Duodenal mucosa (tissue), 2 donors: ENCODE measurements around the gene TTLL13.

ENCODE experiments used
- H3K27ac ChIP-seq: one replicate; pipeline ENCODE4 v1.7.0; 2013; ENCODE audit warnings: low read depth, low read length
- H3K27me3 ChIP-seq, 2 donors: one replicate each; pipeline ENCODE4 v1.7.0; 2013; ENCODE audit warnings: low read length in 2 of 2, control low read depth in 1 of 2; ENCODE audit not compliant: insufficient read depth in 2 of 2, control insufficient read depth in 1 of 2
- H3K36me3 ChIP-seq, 2 donors: one replicate each; pipeline ENCODE4 v1.7.0; 2013; ENCODE audit warnings: low read length in 2 of 2, control low read depth in 1 of 2; ENCODE audit not compliant: insufficient read depth in 2 of 2, control insufficient read depth in 1 of 2
- H3K4me1 ChIP-seq, 2 donors: one replicate each; pipeline ENCODE4 v1.7.0; 2013; ENCODE audit warnings: low read length in 2 of 2, control low read depth in 1 of 2; ENCODE audit not compliant: insufficient read depth in 2 of 2, control insufficient read depth in 1 of 2
- H3K4me3 ChIP-seq, 2 donors: one replicate each; pipeline ENCODE4 v1.7.0; 2013; ENCODE audit warnings: low read length in 2 of 2, low read depth in 1 of 2
- H3K9ac ChIP-seq, 2 donors: one replicate each; pipeline ENCODE4 v1.7.0; 2013; ENCODE audit warnings: low read length in 2 of 2, low read depth in 1 of 2
- H3K9me3 ChIP-seq, 2 donors: one replicate each; pipeline ENCODE4 v1.7.0; 2013; ENCODE audit warnings: low read length in 2 of 2, control low read depth in 1 of 2; ENCODE audit not compliant: control insufficient read depth in 1 of 2

The TTLL13 gene

GRCh38 chr15:90227336-90227735 lies 22.0 kb upstream of the TTLL13 start:
- no peak overlapping the region for H3K27ac ChIP-seq
- H3K9me3 ChIP-seq, result no peaks in the 10 kb centered on the region
- peaks cover 33% of the 10 kb centered on the region in 2 donors for H3K4me1 ChIP-seq

GRCh38 chr15:90227816-90228772 lies 21.3 kb upstream of the TTLL13 start:
- peaks cover 66 to 77% of the 10 kb centered on the region in 2 donors for H3K36me3 ChIP-seq
- H3K27ac ChIP-seq, result no peak overlapping the region
- H3K4me3 ChIP-seq, result no peak overlapping the region
- H3K9me3 ChIP-seq, result no peaks in the 10 kb centered on the region
- H3K9ac ChIP-seq, result no peak overlapping the region
- no peaks in the 10 kb centered on the region for H3K27me3 ChIP-seq
- H3K4me1 ChIP-seq, result peaks cover 34 to 41% of the 10 kb centered on the region in 2 donors

More at GRCh38 chr15:90227336-90227735, 22.0 kb upstream of the TTLL13 start:
- no peak overlapping the region for H3K9ac ChIP-seq
- H3K27me3 ChIP-seq, result no peaks in the 10 kb centered on the region
- H3K36me3 ChIP-seq, result peaks cover 69 to 85% of the 10 kb centered on the region in 2 donors
- H3K4me3 ChIP-seq, result no peak overlapping the region

GRCh38 chr15:90228960-90229359 lies 20.4 kb upstream of the TTLL13 start:
- H3K36me3 ChIP-seq, result peaks cover 58 to 69% of the 10 kb centered on the region in 2 donors

GRCh38 chr15:90230071-90230494 lies 19.3 kb upstream of the TTLL13 start:
- Histone ChIP-seq H3K4me1 (peaks cover 40 to 50% of the 10 kb centered on the region in 2 donors), H3K36me3 (peaks cover 47 to 57% of the 10 kb centered on the region in 2 donors), H3K9me3 (no peaks in the 10 kb centered on the region), H3K27me3 (no peaks in the 10 kb centered on the region), H3K4me3 (peak overlapping the region in 1 of 2 donors; percentile 20), H3K27ac (peak overlapping the region; percentile 70), H3K9ac (peak overlapping the region; percentile 49 to 58)

More at GRCh38 chr15:90228960-90229359, 20.4 kb upstream of the TTLL13 start:
- Histone ChIP-seq H3K27me3 (no peaks in the 10 kb centered on the region), H3K4me3 (no peak overlapping the region), H3K27ac (no peak overlapping the region), H3K9ac (no peak overlapping the region), H3K9me3 (no peaks in the 10 kb centered on the region), H3K4me1 (peaks cover 34 to 41% of the 10 kb centered on the region in 2 donors)

- H3K9me3 ChIP-seq, result no peaks in the 10 kb centered on the region
- peaks cover 43 to 52% of the 10 kb centered on the region in 2 donors for H3K36me3 ChIP-seq
- peak overlapping the region; percentile 20 to 36 for H3K4me3 ChIP-seq
- H3K9ac ChIP-seq, result peak overlapping the region; percentile 49 to 58
- no peaks in the 10 kb centered on the region for H3K27me3 ChIP-seq
- H3K4me1 ChIP-seq, result peaks cover 41 to 51% of the 10 kb centered on the region in 2 donors
- peak overlapping the region; percentile 70 for H3K27ac ChIP-seq
Observed at GRCh38 chr15:90230610-90231009, 18.7 kb upstream of the TTLL13 start.

- peaks cover 41 to 51% of the 10 kb centered on the region in 2 donors for H3K4me1 ChIP-seq
- peaks cover 40 to 51% of the 10 kb centered on the region in 2 donors for H3K36me3 ChIP-seq
- no peaks in the 10 kb centered on the region for H3K27me3 ChIP-seq
- no peaks in the 10 kb centered on the region for H3K9me3 ChIP-seq
- H3K9ac ChIP-seq, result peak overlapping the region; percentile 49 to 95
- peak overlapping the region; percentile 70 for H3K27ac ChIP-seq
- peak overlapping the region; percentile 87 to 90 for H3K4me3 ChIP-seq
Observed at GRCh38 chr15:90231028-90232017, 18.0 kb upstream of the TTLL13 start.

GRCh38 chr15:90232196-90232595 lies 17.2 kb upstream of the TTLL13 start:
- Histone ChIP-seq H3K27ac (no peak overlapping the region), H3K27me3 (no peaks in the 10 kb centered on the region), H3K36me3 (peaks cover 36 to 48% of the 10 kb centered on the region in 2 donors), H3K4me3 (peak overlapping the region; percentile 87 to 90), H3K9me3 (no peaks in the 10 kb centered on the region), H3K9ac (peak overlapping the region; percentile 67 to 95), H3K4me1 (peaks cover 41 to 51% of the 10 kb centered on the region in 2 donors)

GRCh38 chr15:90232941-90233386 lies 16.4 kb upstream of the TTLL13 start:
- peak overlapping the region; percentile 96 for H3K27ac ChIP-seq
- H3K4me1 ChIP-seq, result peaks cover 41 to 51% of the 10 kb centered on the region in 2 donors
- no peaks in the 10 kb centered on the region for H3K27me3 ChIP-seq
- H3K9me3 ChIP-seq, result no peaks in the 10 kb centered on the region
- H3K9ac ChIP-seq, result peak overlapping the region; percentile 67 to 95
- H3K4me3 ChIP-seq, result peak overlapping the region; percentile 87 to 90
- H3K36me3 ChIP-seq, result peaks cover 28 to 48% of the 10 kb centered on the region in 2 donors

- H3K27me3 ChIP-seq, result no peaks in the 10 kb centered on the region
- peak within 1 kb of the TSS; percentile 86 to 95 for H3K9ac ChIP-seq
- no peaks in the 10 kb centered on the region for H3K9me3 ChIP-seq
- peaks cover 23 to 48% of the 10 kb centered on the region in 2 donors for H3K36me3 ChIP-seq
- peak within 1 kb of the TSS; percentile 88 to 90 for H3K4me3 ChIP-seq
- H3K27ac ChIP-seq, result peak within 1 kb of the TSS; percentile 96
- H3K4me1 ChIP-seq, result peaks cover 41 to 51% of the 10 kb centered on the region in 2 donors
Observed at GRCh38 chr15:90233387-90234095, 15.8 kb upstream of the TTLL13 start, which contains the start of gene CIB1. Gene CIB1, minus strand, starts transcription at chr15:90233941. Its CDS starts 56 bp downstream, at chr15:90233885.
